ENCODE measurements around the gene SCAMP4. TPM values are rescaled to one million over a fixed set of nuclear protein-coding genes. Genes with fewer than 3 reads are reported as not detected.

SCAMP4 gene
- total and polyA plus RNA-seq, 2 donors (not counting 1 experiment from before 2014, with no cell fraction given): 16.9 to 29.7 TPM

GRCh38 chr19:1861599-1862031 lies 43.6 kb upstream of the SCAMP4 start:
- Histone ChIP-seq H3K27me3 (ENCODE audit: control insufficient read depth, insufficient read depth, low read length) (no peaks in the 10 kb centered on the region), H3K9ac (ENCODE audit: insufficient read depth, low read length) (peak overlapping the region; percentile 8), H3K4me1 (ENCODE audit: control insufficient read depth, extremely low read depth, insufficient read depth, low read length) (peaks cover 28% of the 10 kb centered on the region), H3K4me3 (replicated peaks in 1 of 4; ENCODE audit: control extremely low read depth in 1 of 4, insufficient read depth in 1 of 4, low read depth in 3 of 4, low read length in 4 of 4) (peak overlapping the region; percentile 67 to 92 (median 84)), H4K20me1 (ENCODE audit: control insufficient read depth, extremely low read depth, insufficient read depth, low read length) (no peaks in the 10 kb centered on the region), H3K27ac (ENCODE audit: insufficient read depth, low read length) (peak overlapping the region; percentile 72), H3K36me3 (ENCODE audit: control insufficient read depth, insufficient read depth, low read length) (no peaks in the 10 kb centered on the region), H3K9me3 (ENCODE audit: control insufficient read depth, insufficient read depth, low read depth, low read length) (no peaks in the 10 kb centered on the region), H3K79me2 (ENCODE audit: control insufficient read depth, insufficient read depth, low read length) (peaks cover 60% of the 10 kb centered on the region), H2AFZ (ENCODE audit: low read length) (no peak overlapping the region), H3K4me2 (ENCODE audit: extremely low read depth, insufficient read depth, low read length) (peak overlapping the region; percentile 97)
- DNase-seq (ENCODE audit: low read depth in 2 of 2): no peak
- TF ChIP-seq CTCF (conservative IDR thresholded peaks at IDR 0.05 in 1 of 2, IDR thresholded peaks at IDR 0.05 in 1 of 2; ENCODE audit: low read depth in 1 of 2, low read length in 2 of 2) (no peak), EZH2 (IDR thresholded peaks at IDR 0.05; ENCODE audit: low read length, missing control alignments) (no peak)

- no peaks in the 10 kb centered on the region for H3K27me3 ChIP-seq (ENCODE audit: control insufficient read depth, insufficient read depth, low read length)
- H3K4me3 ChIP-seq (replicated peaks in 1 of 4; ENCODE audit: control extremely low read depth in 1 of 4, insufficient read depth in 1 of 4, low read depth in 3 of 4, low read length in 4 of 4): peak overlapping the region; percentile 67 to 92 (median 84)
- H2AFZ ChIP-seq (ENCODE audit: low read length): no peak overlapping the region
- no peaks in the 10 kb centered on the region for H3K36me3 ChIP-seq (ENCODE audit: control insufficient read depth, insufficient read depth, low read length)
- H3K79me2 ChIP-seq (ENCODE audit: control insufficient read depth, insufficient read depth, low read length): peaks cover 56% of the 10 kb centered on the region
- H3K4me2 ChIP-seq (ENCODE audit: extremely low read depth, insufficient read depth, low read length): peak overlapping the region; percentile 97
- peak overlapping the region; percentile 76 for H3K9ac ChIP-seq (ENCODE audit: insufficient read depth, low read length)
- H3K9me3 ChIP-seq (ENCODE audit: control insufficient read depth, insufficient read depth, low read depth, low read length): no peaks in the 10 kb centered on the region
- H3K27ac ChIP-seq (ENCODE audit: insufficient read depth, low read length): peak overlapping the region; percentile 58
- no peak for TF ChIP-seq CTCF (conservative IDR thresholded peaks at IDR 0.05 in 1 of 2, IDR thresholded peaks at IDR 0.05 in 1 of 2; ENCODE audit: low read depth in 1 of 2, low read length in 2 of 2)
- no peak for TF ChIP-seq EZH2 (IDR thresholded peaks at IDR 0.05; ENCODE audit: low read length, missing control alignments)
- H4K20me1 ChIP-seq (ENCODE audit: control insufficient read depth, extremely low read depth, insufficient read depth, low read length): no peaks in the 10 kb centered on the region
- no peak for DNase-seq (ENCODE audit: low read depth in 2 of 2)
- H3K4me1 ChIP-seq (ENCODE audit: control insufficient read depth, extremely low read depth, insufficient read depth, low read length): peaks cover 27% of the 10 kb centered on the region
These were observed 43.2 kb upstream of the SCAMP4 start for GRCh38 chr19:1862068-1862423.

GRCh38 chr19:1862424-1863327 lies 42.5 kb upstream of the SCAMP4 start:
- H3K36me3 ChIP-seq (ENCODE audit: control insufficient read depth, insufficient read depth, low read length): no peaks in the 10 kb centered on the region
- peak overlapping the region; percentile 82 for H3K9ac ChIP-seq (ENCODE audit: insufficient read depth, low read length)
- no peaks in the 10 kb centered on the region for H4K20me1 ChIP-seq (ENCODE audit: control insufficient read depth, extremely low read depth, insufficient read depth, low read length)
- peak overlapping the region; percentile 67 to 92 (median 84) for H3K4me3 ChIP-seq (replicated peaks in 1 of 4; ENCODE audit: control extremely low read depth in 1 of 4, insufficient read depth in 1 of 4, low read depth in 3 of 4, low read length in 4 of 4)
- peak overlapping the region; percentile 59 for H3K27ac ChIP-seq (ENCODE audit: insufficient read depth, low read length)
- no peak for DNase-seq (ENCODE audit: low read depth in 2 of 2)
- H3K4me1 ChIP-seq (ENCODE audit: control insufficient read depth, extremely low read depth, insufficient read depth, low read length): peaks cover 24% of the 10 kb centered on the region
- TF ChIP-seq CTCF (conservative IDR thresholded peaks at IDR 0.05 in 1 of 2, IDR thresholded peaks at IDR 0.05 in 1 of 2; ENCODE audit: low read depth in 1 of 2, low read length in 2 of 2): no peak
- TF ChIP-seq EZH2 (IDR thresholded peaks at IDR 0.05; ENCODE audit: low read length, missing control alignments): no peak
- H3K27me3 ChIP-seq (ENCODE audit: control insufficient read depth, insufficient read depth, low read length): no peaks in the 10 kb centered on the region
- H2AFZ ChIP-seq (ENCODE audit: low read length): no peak overlapping the region
- H3K9me3 ChIP-seq (ENCODE audit: control insufficient read depth, insufficient read depth, low read depth, low read length): no peaks in the 10 kb centered on the region
- peaks cover 51% of the 10 kb centered on the region for H3K79me2 ChIP-seq (ENCODE audit: control insufficient read depth, insufficient read depth, low read length)
- peak overlapping the region; percentile 61 for H3K4me2 ChIP-seq (ENCODE audit: extremely low read depth, insufficient read depth, low read length)

Data from fibroblast of lung (primary cell).